Left renal cortex interstitium (tissue), 4 donors: ENCODE data around the gene OSM. TPM values are rescaled to one million over a fixed set of nuclear protein-coding genes. Genes with fewer than 3 reads are reported as not detected.
"Not testable (repeated sequence)": the region's sequence is repeated elsewhere in the genome, so short reads cannot be mapped to it uniquely, and the experiment has no call there.

ENCODE experiments used
- DNase-seq, 4 donors: peaks; one replicate each; pipeline ENCODE4 v3.0.0-alpha.2; 2013; ENCODE audit warnings: low read depth in 4 of 4, low spot score in 2 of 4, missing footprints in 1 of 4
- polyA plus RNA-seq, 4 donors: library from polyadenylated mRNA; unstranded; fragments of 120-200 nt; gene quantifications; one replicate each; pipeline ENCODE4 v1.2.1, GENCODE V29; 2013; ENCODE audit not compliant: insufficient read length in 4 of 4

Gene OSM
- polyA plus RNA-seq, 4 donors = 0.13 to 0.38 (median 0.34) TPM; not detected in 1

DNA sequence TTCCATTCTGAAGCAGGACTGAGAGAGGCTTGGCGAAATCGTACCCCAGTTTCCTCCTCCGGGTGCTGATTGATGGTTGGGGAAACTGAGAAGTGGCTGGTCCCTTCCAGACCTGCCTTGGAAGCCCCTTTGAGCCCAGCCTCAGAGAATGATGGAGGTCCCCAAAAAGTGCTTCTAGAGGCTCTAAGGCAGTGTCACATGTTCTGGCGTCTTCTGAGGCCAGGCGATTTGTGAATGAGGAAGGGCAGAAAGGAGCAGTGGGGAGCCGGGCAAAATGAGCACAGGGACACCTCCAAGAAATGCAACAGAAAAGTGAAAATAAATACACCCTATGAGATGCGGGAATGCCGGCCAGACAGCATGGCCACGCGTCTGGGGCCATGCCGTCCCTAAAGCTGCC, 19.1 kb downstream of the OSM start:
- no peak for DNase-seq

DNA sequence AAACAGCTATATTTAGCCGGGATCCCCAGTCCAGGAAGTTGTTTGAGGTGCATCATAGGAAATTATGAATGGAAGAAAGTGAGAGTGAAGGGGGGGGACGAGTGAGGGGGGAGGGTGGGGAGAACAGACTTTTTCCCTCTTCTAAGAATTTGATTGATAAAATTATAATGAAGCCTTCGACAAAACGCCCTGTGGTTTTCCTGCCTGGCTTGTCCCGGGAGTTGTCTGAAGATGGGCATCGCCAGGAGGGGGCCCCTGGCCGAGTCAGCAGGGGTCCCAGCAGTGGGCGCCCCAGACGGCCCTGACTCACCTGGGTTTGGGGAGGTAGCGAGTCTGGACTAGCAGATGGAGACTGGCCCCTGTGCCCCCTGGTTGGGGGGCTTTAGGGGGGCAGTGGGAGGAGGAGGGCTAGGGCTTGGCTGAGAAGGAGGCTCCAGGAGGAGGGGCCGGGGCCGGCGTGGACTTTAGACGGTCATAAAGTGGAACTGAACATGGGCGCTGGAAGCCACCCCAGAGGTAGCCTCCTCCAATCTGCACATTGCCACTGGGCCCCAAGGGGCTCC, 19.8 kb downstream of the OSM start:
- DNase-seq = no peak

DNA sequence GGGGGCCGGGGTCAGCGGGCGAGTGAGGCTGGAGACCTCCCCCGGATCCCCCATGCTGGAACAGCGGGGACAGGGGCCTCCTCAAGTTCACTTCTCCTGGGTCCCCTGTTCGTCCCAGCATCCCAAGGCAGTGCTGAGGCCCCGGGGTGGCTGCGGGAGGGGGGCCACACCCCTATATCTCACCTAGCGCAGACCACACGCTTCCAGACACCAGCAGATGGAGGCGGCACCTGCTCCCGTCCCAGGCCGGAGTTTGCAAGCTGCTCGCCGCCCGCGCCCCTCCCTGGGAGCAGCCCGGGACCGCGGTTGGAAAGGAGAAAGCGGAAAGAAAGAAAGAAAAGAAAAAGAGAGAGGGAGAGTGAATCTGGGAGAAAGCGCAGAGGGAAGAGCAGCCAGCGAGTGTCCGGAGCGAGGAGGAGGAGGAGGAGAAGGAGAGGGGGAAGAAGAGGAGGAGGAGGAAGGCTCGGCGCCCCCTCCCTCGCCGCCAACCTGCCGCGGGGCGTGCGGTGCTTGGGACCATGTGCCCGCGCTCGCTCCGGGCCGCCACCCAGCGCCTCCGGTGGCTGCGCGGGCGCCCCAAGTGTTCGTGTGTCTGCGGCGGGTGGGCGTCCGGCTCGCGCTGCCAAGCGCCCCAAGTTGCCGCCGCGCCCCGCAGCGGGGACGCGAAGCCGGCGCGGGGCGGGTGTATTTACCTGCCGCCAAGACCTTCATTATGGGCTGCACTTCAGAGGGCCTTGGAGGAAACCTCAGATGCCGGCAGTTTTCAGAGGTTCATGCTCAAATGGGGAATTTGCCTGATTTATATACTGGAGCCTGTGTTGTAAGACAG, 20.5 kb downstream of the OSM start, which contains the start of gene LIF:
Gene LIF, minus strand, starts transcription at position 775 of the 829 bp plus-strand sequence. Its CDS starts 64 bp downstream, at position 711.
- no peak for DNase-seq

DNA sequence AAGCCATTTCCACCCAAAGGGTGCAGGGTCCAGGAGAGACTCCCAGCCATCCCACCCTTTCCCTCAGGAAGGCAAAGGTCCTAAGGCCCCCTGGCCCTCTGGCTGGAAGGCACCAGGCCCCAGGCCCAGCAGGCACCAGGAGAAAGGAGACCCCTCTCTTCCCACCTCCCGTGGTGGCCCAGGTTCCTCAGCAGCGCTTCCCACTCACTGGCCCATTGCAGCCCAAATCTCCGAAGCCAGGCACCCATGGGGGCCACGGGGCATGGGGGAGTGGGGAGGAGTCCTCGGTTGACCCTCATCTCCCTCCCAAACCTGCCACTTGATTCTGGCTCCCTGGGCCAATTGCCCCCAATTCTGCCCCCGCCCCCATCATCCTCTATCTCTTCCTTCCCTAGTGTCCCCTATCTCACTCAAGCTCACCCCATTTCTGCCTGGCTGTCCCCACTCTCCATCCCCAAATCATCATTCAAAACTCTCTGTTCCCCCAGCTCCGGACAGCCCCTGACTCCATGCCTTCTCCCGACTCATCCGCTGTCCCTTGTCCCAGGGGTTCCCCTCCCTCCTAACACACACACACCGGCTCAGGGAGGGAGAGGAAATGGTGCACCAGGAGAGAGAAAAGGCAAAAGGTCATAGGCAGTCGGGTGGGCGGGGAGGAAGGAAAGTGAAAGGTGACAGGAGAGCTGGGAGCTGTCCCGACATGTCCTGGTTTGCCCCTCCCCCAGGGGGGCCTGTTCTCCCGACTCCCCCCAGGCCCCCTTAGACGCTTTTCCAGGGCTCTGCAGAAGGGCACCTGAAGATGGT, 21.3 kb downstream of the OSM start:
- DNase-seq = no peak

DNA sequence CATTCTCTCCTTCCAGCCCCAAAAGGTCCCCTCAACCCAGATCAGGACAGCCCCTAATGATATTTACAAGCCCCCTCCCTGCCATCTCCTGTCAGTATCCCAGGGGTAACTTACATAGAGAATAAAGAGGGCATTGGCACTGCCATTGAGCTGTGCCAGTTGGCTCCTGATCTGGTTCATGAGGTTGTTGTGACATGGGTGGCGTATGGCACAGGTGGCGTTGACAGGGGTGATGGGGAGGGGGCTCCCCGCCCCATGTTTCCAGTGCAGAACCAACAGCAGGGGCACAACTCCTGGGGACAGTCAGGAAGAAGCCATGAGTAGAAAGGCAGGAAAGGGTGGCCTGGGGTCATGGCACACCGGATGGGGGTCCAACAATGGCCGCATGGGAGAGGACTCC, 22.0 kb downstream of the OSM start:
- DNase-seq = no peak

DNA sequence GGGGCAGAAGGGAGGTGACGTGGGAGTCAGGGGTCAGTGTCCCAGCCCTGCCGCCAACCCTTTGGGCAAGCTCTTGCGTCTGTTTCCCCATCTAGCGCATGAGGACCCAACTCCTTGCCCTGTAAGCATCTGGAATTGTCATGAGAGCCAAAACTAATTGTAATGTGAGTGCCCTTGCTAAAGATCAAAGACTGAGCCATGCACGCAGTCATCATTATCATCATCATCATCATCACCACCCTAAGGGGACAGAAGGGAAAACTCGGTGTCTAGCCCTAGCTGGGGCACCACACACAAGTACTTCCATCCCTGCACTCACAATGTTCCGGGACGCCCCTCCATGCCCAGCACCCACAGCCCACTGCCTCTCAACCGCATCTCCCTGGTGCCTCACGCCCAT, 22.6 kb downstream of the OSM start:
- no peak for DNase-seq

DNA sequence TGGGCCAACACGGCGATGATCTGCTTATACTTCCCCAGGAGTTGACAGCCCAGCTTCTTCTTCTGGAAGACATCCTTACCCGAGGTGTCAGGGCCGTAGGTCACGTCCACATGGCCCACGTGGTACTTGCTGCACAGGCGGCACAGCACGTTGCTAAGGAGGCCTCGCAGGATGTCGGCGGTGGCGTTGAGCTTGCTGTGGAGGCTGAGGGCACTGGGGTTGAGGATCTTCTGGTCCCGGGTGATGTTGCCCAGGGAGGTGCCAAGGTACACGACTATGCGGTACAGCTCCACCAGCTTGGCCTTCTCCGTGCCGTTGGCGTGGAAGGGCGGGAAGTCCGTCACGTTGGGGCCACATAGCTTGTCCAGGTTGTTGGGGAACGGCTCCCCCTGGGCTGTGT, 23.0 kb downstream of the OSM start:
- DNase-seq = no peak

DNA sequence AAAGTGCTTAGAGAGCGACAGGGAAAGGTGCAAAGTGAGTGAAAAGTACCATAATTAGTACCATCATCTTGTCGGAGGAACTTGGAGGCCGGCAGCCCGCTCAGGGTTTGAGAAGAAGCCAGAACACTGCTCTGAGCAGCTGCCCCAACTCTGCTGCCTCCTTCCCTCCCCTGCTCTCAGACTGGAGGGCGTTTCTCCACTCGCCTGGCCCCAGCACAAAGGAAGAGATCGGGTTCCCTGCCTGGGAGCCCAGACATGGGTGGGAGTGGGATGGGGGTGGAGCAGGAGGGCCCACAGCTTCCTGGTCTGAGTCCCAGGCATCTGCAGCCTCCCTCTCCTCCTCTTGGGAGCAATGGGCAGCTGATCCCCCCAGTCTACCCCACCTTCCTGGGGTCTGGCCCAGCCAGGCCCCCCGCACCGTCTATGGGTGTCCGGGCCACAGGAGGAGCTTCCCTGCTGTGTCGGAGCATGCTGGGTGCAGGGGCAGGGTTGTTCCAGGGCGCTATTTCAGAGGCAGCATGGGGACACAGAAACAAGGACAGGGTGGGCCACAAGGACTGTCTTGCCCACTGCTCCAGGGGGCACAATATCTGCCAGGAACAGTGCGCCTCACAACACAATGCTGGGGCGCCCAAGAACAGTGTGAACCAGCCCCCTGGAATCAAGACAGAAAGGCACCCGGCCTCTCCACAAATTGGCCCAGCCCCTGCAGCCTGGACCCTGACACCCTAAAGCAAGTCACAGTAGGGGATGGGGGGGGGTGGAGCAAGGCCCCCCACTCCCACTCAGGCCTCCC, 24.9 kb downstream of the OSM start:
- no peak for DNase-seq

DNA sequence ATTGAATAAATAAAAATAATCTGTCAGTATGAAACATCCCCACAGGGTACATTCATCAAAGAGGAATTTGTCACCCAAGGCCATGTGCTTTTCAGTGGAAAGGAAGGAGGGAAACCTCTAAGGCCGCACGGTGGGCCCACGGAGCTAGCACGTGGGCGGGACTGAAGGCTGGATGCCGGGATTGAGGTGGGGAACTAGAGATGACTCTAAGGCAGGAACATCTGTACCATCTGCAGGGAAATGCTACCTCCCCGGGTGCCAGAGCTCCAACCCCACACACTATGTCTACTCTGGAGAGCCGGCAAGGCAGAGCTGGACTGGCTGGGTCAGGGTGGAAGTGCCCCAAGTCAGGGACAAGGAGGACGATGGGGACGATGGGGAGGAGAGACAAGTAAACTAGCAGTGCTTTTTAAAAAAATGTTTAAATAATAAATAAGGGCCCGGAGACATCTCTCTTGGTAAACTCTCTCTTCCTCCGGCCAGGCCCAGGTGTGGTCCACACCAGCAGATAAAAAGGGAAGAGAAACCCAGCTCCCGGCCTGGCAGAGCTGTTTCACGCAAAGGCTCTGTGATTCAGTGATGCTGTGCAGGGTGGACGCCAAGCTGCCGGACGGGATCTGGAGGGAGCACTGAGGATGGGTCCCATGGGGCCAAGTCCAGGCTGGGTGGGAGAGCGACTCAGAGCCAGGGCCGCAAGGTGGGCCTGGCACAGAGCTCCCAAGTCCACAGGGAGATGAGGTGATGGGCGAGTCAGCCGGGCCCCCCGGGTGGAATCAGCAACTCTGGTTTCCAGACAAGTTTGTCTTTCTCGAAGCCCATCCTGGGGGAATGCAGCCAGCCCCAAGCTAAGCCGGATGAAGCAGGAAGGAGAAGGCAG, 25.9 kb downstream of the OSM start:
- no peak for DNase-seq

DNA sequence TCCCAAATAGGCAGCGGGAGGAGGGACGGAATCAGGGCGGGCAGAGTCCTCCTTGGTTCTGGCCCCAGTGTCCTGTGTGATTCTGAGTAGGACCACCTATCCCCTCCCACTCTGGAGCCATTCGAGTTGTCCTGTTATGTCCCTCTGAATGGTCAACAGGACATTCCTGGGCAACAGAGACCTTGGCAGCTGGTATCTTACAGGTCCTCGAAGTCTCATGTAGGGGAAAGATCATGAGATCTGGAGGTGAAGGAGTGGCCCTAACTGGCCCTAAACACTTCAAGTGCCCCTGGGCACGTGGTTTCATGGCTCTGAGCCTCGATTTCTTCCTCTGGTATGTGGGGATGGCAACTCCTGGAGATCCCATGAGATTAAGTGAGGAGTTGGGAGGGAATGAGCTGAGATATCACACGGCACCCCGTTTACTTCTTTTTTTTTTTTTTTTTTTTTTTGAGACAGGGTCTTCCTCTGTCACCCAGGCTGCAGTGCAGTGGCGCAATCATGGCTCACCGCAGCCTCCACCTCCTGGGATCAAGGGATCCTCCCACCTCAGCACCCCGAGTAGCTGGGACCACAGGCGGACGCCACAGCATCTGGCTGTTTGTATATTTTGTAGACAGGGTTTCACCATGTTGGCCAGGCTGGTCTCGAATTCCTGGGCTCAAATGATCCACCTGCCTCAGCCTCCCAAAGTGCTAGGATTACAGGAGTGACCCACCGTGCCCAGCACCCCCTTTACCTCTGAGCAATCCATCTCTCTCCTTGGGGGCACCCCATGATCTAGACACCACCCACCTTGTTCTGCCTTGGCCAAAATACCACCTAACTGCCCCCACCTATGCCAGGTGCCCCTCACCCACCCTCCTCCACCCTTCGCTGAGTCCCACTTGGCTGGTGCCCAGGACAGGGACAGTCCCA, 26.9 kb downstream of the OSM start:
- DNase-seq = no peak

DNA sequence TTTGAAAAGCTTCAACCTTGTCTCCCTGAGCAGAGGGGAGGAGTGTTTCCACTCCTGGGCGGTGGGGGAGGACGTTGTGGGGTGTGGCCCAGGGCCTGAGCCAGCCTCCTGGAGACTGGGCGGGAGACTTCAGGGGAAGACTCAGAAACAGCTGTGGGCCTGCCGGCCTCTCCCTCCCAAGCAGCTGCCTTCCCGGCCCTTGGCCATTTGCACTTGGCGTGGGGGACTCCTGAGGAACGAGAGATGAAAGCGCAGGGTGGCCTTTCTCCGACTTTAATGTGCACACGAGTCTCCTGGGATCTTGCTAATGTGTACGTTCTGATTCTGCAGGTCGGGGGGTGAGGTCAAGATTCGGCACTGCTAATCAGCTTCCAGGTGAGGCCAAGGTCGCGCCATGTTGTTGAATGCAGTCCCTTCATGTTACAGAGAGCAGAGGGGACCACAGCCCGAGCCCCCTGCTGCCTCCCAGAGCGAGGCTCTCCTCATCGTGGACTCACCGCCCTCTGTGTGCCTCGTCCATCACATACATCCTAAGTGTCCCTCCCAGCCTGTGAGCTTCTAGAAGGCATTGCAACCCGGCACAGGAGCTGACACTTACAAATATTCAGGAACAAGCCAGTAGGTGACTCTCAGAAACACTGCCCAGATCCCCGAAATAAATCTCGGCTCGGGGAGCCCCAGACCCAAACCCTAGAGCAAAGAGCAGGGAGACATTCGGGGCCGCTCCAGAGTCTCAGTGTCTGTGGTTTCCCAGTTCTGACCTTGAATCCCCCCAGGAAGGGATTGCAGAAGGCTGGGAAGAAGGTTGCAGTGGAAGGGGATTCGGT, 27.8 kb downstream of the OSM start:
- no peak for DNase-seq

DNA sequence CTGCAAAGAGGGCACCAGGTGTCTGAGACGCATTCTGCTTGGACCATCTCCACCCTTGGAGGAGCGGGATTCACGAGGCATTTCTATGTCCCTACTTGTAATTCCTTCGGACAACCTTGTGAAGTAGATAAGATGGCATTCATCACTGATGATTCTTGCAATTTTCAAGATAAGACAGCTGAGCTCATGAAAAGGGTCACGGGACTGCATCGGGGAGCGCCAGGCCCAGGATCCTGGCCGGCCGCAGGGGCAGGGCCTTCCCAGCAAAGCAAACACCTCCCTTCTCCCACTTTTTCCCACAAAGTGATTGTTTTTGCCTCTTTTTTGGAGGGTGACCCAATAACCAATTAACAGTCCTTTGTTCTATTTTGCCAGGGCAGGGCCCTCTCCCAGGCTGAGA, 28.5 kb downstream of the OSM start:
- DNase-seq = no peak

DNA sequence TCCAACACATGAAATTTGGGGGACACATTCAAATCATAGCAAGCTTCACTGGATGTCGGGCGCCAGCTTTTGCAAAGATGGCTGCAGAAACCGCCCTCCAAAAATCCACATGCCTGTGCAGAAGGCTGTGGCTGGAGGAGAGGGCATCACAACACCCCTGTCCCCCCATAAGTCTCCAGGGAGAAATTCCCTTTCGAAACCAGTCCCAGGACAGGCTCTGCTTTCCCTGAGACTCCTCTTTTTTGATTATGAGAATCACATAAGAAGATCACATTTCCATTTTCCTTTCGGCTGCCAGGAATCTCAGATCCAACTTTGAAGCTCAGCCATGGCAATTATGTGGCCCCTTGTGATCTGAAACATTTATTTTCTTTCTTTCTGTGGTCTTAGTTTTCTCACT, 29.8 kb downstream of the OSM start:
- no peak for DNase-seq

DNA sequence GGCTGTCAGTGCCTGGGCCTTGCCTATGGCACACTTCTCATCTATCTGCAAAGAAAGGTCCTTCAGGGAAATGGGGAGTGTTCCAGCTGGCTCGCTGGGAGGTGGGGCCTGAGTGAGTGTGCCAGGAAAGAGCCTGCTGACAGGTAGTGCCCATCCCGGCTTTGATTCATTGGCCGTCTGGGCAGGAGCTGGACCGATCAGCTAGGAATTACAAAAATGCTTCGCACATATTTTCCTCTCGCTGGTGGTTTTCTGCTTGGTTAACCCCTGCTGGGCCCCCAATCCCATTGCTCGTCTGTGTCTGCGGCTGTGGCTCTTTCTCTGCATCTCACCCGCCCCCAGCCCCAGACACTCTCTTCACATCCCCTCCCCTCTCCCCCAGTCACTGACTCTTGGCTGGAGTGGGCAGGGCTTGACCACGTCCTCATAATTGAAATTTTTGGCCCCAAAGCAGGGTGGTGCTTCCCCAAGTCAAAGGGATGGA, 30.9 kb downstream of the OSM start:
- no peak for DNase-seq

DNA sequence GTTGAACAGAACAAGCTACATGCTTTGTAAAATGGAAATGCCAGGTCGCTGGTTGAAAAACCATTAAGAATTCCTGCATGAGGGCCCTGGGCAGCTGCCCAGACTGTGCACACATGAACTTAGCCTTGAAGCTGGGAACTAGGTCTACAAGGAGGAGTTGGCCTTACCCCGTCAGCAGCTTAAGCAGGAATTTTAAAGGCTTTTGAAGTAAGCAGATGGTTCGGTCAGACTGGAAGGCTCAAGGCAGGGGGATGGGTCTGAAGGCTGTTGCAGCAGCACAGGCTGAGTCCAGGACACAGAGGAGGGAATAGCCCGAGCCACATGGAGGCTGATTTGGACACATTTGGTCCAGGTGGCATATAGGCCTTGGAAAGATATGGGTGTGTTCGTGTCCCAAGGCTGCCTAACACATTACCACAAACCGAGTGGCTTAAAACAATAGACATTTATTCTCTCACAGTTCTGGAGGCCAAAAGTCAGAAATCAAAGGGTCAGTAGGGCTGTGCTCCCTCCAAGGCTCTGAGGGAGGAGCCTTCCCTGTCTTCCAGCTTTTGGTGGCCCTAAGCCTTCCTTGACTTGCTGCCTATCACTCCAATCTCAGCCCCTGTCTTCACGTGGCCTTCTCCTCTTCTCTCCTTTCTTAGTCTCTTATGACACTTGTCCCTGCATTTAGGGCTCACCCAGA, 31.7 kb downstream of the OSM start:
- no peak for DNase-seq

DNA sequence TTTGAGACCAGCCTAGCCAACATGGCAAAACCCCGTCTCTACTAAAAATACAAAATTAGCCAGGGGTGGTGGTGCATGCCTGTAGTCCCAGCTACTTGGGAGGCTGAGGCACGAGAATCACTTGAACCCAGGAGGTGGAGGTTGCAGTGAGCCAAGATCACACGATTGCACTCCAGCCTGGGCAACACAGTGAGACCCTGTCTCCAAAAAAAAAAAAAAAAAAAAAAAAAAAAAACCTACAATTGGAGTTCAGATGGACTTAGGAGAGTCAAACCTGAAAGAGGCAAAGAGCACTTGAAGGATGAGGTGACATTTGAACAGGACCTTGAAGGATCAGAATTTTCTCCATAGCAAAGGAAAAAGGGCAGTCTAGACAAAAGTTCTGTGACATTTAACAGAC, 32.3 kb downstream of the OSM start:
- not testable (repeated sequence) for DNase-seq

DNA sequence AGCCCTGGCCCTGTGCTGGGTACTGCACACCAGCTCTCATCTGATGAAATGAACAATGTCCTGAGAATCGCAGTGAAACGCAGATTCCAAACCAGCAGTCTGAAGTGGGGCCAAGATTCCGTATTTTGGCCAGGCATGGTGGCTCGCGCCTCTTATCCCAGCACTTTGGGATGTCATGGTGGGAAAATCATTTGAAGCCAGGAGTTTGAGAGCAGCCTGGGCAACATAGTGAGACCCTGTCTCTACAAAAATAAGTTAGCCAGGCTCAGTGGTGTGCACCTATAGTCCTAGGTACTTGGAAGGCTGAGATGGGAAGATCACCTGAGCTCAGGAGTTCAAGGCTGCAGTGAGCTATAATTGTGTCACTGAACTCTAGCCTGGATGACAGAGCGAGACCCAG, 33.1 kb downstream of the OSM start:
- no peak for DNase-seq
